Ascending aorta (tissue), 2 donors: Measurements from ENCODE around the gene TANC1. TPM values are rescaled to one million over a fixed set of nuclear protein-coding genes. Genes with fewer than 3 reads are reported as not detected.
A peak's percentile ranks its signal among the peaks of the same experiment; 100 is the strongest.

Experiments
- DNase-seq, 2 donors: peaks; one replicate each; pipeline ENCODE4 v3.0.0-alpha.2; 2019; ENCODE audit warnings: low spot score in 2 of 2
- H3K27ac ChIP-seq, 2 donors: fragments of 200-600 bp; sonication (generic); one replicate each; pipeline ENCODE4 v1.5.1; 2016 to 2017; ENCODE audit warnings: mild to moderate bottlenecking in 1 of 2
- H3K27me3 ChIP-seq: fragments of 200-600 bp; sonication (generic); one replicate; pipeline ENCODE4 v1.5.1; 2017
- H3K36me3 ChIP-seq, 2 donors: fragments of 200-600 bp; sonication (generic); one replicate each; pipeline ENCODE4 v1.5.1; 2016
- H3K4me1 ChIP-seq, 2 donors: fragments of 200-600 bp; sonication (generic); one replicate each; pipeline ENCODE4 v1.5.1; 2016 to 2017; ENCODE audit warnings: mild to moderate bottlenecking in 1 of 2
- H3K4me3 ChIP-seq, 2 donors: fragments of 200-600 bp; sonication (generic); one replicate each; pipeline ENCODE4 v1.5.1; 2016 to 2017; ENCODE audit warnings: mild to moderate bottlenecking in 1 of 2
- H3K9me3 ChIP-seq, 2 donors: fragments of 200-600 bp; sonication (generic); one replicate each; pipeline ENCODE4 v1.5.1; 2016
- intact Hi-C: fragments of 100-400 bp; cut with DNase I; formaldehyde crosslinking; loops from one replicate; pipeline ENCODE4 v1.15.1; 2023
- total RNA-seq: library from RNA; depleted of rRNA; stranded (reverse); fragments of >200 nt; gene quantifications from one replicate; pipeline ENCODE4 v1.1.0, GENCODE V29; 2016
- TF ChIP-seq, protein P1 (sequence below), 3 experiments: fragments of 200-600 bp in 2 of 3; fragments of 450-650 bp in 1 of 3; sonication (generic) in 2 of 3; IDR thresholded peaks; one replicate each; pipeline ENCODE4 v1.5.1; 2016 to 2019; ENCODE audit warnings: antibody characterized with exemption in 3 of 3, mild to moderate bottlenecking in 1 of 3, moderate library complexity in 1 of 3

TANC1 gene
- total RNA-seq, 1 donor from 2014 or later: 45.4 TPM

DNA sequence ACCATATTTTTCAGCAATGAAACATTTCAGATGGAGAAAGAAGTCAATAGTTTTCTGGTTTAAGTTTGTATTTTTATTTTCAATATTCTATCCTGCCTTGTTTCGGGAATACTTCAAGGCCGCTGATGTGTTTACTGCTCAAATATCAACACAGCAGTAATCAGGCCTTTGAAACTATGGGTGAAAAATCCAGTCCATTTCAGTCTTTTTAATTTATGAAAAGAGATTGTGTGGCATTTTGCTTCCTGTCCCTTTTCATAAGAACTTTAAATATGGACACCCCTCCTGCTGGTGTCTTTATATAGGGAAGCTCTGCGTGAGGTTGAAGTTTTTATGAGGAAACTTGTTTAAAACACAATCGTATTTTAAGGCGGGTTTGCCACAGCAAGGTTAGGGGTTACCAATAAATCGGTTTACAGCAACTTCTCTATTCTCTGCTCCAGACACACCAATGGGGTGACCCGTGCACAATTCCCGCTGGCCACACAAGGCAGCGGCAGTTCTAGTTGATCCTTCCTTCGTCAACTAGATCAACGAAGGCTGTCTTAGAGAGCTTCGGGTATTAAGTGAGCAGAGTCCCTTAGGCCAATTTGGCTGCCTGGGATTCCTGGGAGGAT, 1.2 kb upstream of the TANC1 start:
- H3K27ac ChIP-seq: peak overlapping the region; percentile 86 to 93
- peaks cover 3 to 14% of the 10 kb centered on the region in 2 donors for H3K4me1 ChIP-seq
- H3K27me3 ChIP-seq: no peaks in the 10 kb centered on the region
- TF ChIP-seq, protein P1, sequence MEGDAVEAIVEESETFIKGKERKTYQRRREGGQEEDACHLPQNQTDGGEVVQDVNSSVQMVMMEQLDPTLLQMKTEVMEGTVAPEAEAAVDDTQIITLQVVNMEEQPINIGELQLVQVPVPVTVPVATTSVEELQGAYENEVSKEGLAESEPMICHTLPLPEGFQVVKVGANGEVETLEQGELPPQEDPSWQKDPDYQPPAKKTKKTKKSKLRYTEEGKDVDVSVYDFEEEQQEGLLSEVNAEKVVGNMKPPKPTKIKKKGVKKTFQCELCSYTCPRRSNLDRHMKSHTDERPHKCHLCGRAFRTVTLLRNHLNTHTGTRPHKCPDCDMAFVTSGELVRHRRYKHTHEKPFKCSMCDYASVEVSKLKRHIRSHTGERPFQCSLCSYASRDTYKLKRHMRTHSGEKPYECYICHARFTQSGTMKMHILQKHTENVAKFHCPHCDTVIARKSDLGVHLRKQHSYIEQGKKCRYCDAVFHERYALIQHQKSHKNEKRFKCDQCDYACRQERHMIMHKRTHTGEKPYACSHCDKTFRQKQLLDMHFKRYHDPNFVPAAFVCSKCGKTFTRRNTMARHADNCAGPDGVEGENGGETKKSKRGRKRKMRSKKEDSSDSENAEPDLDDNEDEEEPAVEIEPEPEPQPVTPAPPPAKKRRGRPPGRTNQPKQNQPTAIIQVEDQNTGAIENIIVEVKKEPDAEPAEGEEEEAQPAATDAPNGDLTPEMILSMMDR (IDR thresholded peaks at IDR 0.05): peak in 1 of 3 experiments; percentile 4
- peak overlapping the region; percentile 92 to 98 for H3K4me3 ChIP-seq
- no peak for DNase-seq
- H3K36me3 ChIP-seq: no peaks in the 10 kb centered on the region
- intact Hi-C loops: loop anchor here (5.0 to 10.0 kb wide), 4 partner anchors 65 to 648 kb away; partner anchors contain the start of gene BAZ2B
- H3K9me3 ChIP-seq: no peaks in the 10 kb centered on the region

DNA sequence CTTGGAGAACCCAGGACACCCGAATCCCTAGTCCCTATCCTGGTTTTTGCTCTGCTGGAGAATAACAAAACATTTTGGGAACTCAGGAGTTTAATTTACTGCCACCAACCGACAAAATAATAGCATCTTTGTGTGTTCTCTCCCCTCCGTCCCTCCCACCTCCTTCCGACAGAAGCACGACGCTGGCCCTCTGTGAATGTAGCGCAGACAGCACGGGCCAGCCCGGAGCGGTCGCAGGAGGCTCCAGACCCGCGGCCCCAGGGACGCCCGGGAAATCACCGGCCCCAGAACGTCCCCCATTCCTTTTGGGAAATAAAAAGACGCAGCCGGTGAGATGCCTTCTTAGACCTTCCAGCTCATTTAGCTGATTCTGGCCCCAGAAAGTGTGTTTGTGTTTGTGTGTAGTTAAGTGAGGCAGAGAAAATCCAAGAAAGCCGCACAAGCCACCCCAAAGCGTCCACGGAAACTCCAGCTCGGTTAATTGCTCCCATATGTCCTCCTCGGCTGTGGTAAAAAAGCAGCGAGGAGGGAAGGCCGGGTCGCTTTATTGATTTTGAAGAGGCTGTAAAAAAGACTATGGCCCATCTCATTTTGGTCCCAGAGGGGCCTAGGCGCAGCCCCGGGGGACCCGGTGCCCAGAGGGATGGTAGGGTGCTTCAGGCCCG, 577 bp upstream of the TANC1 start:
- Histone ChIP-seq H3K4me1 (peaks cover 3 to 20% of the 10 kb centered on the region in 2 donors), H3K27ac (peak overlapping the region; percentile 86 to 93), H3K36me3 (no peaks in the 10 kb centered on the region), H3K9me3 (no peaks in the 10 kb centered on the region), H3K27me3 (no peaks in the 10 kb centered on the region), H3K4me3 (peak overlapping the region; percentile 92 to 98)
- TF ChIP-seq, protein P1 (IDR thresholded peaks at IDR 0.05): no peak
- intact Hi-C loops: loop anchor here (1.0 to 10.0 kb wide), 9 partner anchors 14 to 647 kb away; partner anchors contain the start of gene BAZ2B
- DNase-seq: peak in 1 of 2 donors; percentile 72

DNA sequence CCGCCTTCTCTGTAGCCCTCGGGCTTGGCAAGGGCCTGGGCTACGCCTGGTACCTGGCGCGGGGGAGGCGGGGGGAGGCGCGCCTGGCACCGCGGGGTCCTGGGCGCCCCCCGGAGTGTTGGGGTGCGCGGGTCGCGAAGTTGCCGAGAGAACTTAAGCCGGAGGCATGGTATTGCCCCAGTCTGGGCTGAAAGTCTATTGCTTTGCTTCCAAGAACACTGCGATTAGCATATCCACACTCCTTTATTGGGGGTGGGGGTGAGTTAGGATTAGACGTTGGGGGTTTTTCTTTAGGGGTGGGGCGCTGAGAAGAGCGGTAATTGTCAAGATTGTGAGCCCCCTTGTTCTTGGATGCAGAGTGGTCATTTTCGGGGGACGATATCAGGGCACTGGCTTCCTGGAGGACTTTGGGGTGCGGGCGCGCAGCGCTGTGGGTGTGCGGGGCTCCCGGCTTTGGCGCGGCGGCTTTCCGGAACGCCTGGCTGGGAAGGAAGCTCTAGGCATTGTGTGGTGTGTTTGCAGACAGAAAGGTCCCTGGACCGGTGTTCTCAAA, 798 bp downstream of the TANC1 start:
- Histone ChIP-seq H3K36me3 (no peaks in the 10 kb centered on the region), H3K27me3 (no peaks in the 10 kb centered on the region), H3K4me1 (peaks cover 3 to 24% of the 10 kb centered on the region in 2 donors), H3K27ac (peak overlapping the region; percentile 86 to 93), H3K9me3 (no peaks in the 10 kb centered on the region), H3K4me3 (peak overlapping the region; percentile 92 to 98)
- TF ChIP-seq, protein P1 (IDR thresholded peaks at IDR 0.05): no peak
- no peak for DNase-seq
- intact Hi-C loops: loop anchor here (2.0 to 10.0 kb wide), 8 partner anchors 30 to 646 kb away; partner anchors contain the start of gene BAZ2B

DNA sequence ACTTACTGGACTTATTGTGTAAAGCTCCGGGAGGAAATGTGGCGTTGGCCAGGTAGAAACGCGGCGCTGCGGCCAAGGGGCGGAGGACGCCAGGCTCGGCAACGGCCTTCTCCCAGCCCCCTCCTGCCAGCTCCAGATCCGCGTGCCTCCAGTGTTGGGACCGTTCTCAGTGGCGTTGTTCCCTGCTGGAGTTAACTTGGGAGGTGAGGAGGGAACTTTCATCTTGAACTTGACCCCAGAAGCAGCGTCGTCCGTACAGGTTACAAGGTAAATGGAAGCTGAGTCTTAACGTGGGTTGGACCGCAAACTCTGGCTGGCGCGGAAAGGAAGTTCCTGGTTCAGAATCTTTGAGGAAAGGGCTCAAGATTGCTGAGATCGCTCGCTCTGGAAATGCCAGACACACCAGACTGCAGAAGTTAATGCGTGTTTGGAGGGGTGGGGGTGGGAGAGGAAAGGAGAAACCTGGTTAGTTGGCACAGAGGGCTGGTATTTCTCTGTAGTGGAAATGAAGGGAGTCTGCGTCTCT, 1.3 kb downstream of the TANC1 start:
- TF ChIP-seq, protein P1 (IDR thresholded peaks at IDR 0.05): no peak
- peaks cover 3 to 24% of the 10 kb centered on the region in 2 donors for H3K4me1 ChIP-seq
- H3K4me3 ChIP-seq: peak overlapping the region; percentile 92 to 98
- H3K27me3 ChIP-seq: no peaks in the 10 kb centered on the region
- H3K9me3 ChIP-seq: no peaks in the 10 kb centered on the region
- peak in 1 of 2 donors; percentile 66 for DNase-seq
- peak overlapping the region; percentile 86 to 93 for H3K27ac ChIP-seq
- no peaks in the 10 kb centered on the region for H3K36me3 ChIP-seq
- intact Hi-C loops: loop anchor here (1.0 to 10.0 kb wide), 9 partner anchors 29 to 645 kb away; partner anchors contain the start of gene BAZ2B

DNA sequence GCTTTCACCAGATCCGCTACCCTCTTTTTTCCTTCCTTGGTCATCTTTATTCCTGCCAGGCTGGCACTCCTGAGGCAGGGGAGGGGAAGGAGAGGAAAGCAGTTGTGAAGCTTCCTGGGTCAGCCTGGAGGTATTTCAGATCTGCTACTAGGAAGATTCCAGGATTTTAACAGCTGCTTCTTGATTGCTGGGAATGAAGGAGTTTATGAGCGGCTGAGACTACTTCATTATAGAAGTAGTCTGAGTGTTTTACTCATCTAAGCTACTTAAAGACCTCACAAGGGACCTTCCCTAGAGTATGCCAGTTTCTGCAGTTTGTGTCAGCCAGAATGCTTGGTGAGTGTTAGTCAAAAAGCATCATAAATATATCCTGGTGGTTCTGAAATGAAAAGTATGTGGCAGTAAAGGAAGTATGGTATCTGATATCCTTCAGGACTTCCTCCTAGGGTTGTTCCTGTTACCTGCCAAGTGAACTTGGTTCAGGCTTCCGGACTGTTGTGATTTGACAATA, 1.9 kb downstream of the TANC1 start:
- Histone ChIP-seq H3K4me1 (peaks cover 3 to 24% of the 10 kb centered on the region in 2 donors), H3K27me3 (no peaks in the 10 kb centered on the region), H3K9me3 (no peaks in the 10 kb centered on the region), H3K27ac (peak overlapping the region; percentile 86 to 93), H3K36me3 (no peaks in the 10 kb centered on the region), H3K4me3 (peak overlapping the region; percentile 92 to 98)
- DNase-seq: no peak
- intact Hi-C loops: loop anchor here (1.0 kb wide), 1 partner anchor 148 kb away; no protein-coding TSS in a partner anchor
- TF ChIP-seq, protein P1 (IDR thresholded peaks at IDR 0.05): no peak
